ENCODE data around the gene FAM186B. TPM values are rescaled to one million over a fixed set of nuclear protein-coding genes. Genes with fewer than 3 reads are reported as not detected.

Gene FAM186B
- total RNA-seq, 1 experiment from 2014 or later: 0.46 TPM

GRCh38 chr12:49599961-49600360, 5.5 kb downstream of the FAM186B start:
- Histone ChIP-seq H3K9ac (ENCODE audit: extremely low read depth, insufficient read length, low read length) (no peak overlapping the region), H3K9me3 (ENCODE audit: control insufficient read depth, low read depth, low read length) (no peaks in the 10 kb centered on the region), H3K4me2 (ENCODE audit: insufficient read depth, insufficient read length, low read length) (no peak overlapping the region), H3K79me2 (ENCODE audit: insufficient read depth, low read length) (no peaks in the 10 kb centered on the region), H3K18ac (ENCODE audit: insufficient read length, low read depth, low read length) (no peak overlapping the region), H3T11ph (ENCODE audit: low read length) (no peak overlapping the region), H4K20me1 (ENCODE audit: control insufficient read depth, insufficient read depth, insufficient read length) (no peaks in the 10 kb centered on the region), H4K8ac (replicated peaks; ENCODE audit: insufficient read length, low read depth, low read length) (no peak overlapping the region), H2BK12ac (ENCODE audit: insufficient read length, low read depth, low read length) (no peak overlapping the region), H2BK15ac (ENCODE audit: low read depth, low read length) (no peak overlapping the region), H3K79me1 (ENCODE audit: insufficient read depth, low read depth, low read length, poor library complexity, severe bottlenecking) (no peaks in the 10 kb centered on the region), H3K23me2 (ENCODE audit: insufficient read length, low read depth, low read length, poor library complexity, severe bottlenecking) (no peaks in the 10 kb centered on the region), H2AFZ (ENCODE audit: low read length) (no peak overlapping the region), H3K27me3 (ENCODE audit: insufficient read depth, low read length) (peaks cover 2% of the 10 kb centered on the region; the same call in 1 of the 2 replicates), H4K91ac (ENCODE audit: insufficient read length, low read depth, low read length) (no peak overlapping the region), H2BK20ac (ENCODE audit: low read depth, low read length, poor library complexity, severe bottlenecking) (no peak overlapping the region), H3K14ac (ENCODE audit: insufficient read depth, low read length) (no peak overlapping the region), H2BK5ac (ENCODE audit: insufficient read length, low read length) (no peak overlapping the region), H2AK5ac (ENCODE audit: insufficient read length, low read length) (no peak overlapping the region), H4K5ac (ENCODE audit: insufficient read length, low read depth, low read length) (no peak overlapping the region), H2BK120ac (ENCODE audit: low read depth, low read length, poor library complexity, severe bottlenecking) (no peak overlapping the region), H3K27ac (ENCODE audit: insufficient read length, low read depth, low read length) (no peak overlapping the region), H3K4me1 (ENCODE audit: insufficient read depth, low read length) (no peaks in the 10 kb centered on the region), H3K4ac (ENCODE audit: low read depth, low read length) (no peak overlapping the region), H3K23ac (ENCODE audit: insufficient read length, low read depth, low read length) (no peak overlapping the region), H3K56ac (ENCODE audit: insufficient read length, low read depth, low read length) (no peak overlapping the region)
- no peak for DNase-seq
- peaks cover 0 to 6% (median 4%) of the 10 kb centered on the region in 3 experiments; a peak in 4 of 7 replicates for H3K36me3 Mint-ChIP-seq (ENCODE audit: insufficient read depth in 1 of 3, low read depth in 3 of 3)
- WGBS (ENCODE audit: extremely low coverage, insufficient read length, low lambda C conversion rate): no CpG with 5 or more reads among the region's 8 CpGs
- H3K27ac Mint-ChIP-seq: no peak overlapping the region; a peak in 1 of 7 replicates
- no peaks in the 10 kb centered on the region for H3K9me3 Mint-ChIP-seq
- H3K4me3 Mint-ChIP-seq: no peak overlapping the region
- TF ChIP-seq CTCF (conservative IDR thresholded peaks at IDR 0.05): no peak
- peaks cover 1% of the 10 kb centered on the region for H3K27me3 Mint-ChIP-seq (ENCODE audit: low read depth)
- H3K4me1 Mint-ChIP-seq: peaks cover 0 to 5% of the 10 kb centered on the region in 2 experiments; a peak in 2 of 4 replicates
